Right cardiac atrium (tissue), 5 donors: ENCODE data around the gene ST6GALNAC5. TPM values are rescaled to one million over a fixed set of nuclear protein-coding genes. Genes with fewer than 3 reads are reported as not detected.
"Not testable (repeated sequence)": the region's sequence is repeated elsewhere in the genome, so short reads cannot be mapped to it uniquely, and the experiment has no call there.

Experiments
- ATAC-seq, 2 donors: fragments of 200-7000 bp; cut with Tn5 transposase; one replicate each; pipeline versions ENCODE4 v1.8.0 to v1.9.1; 2020; ENCODE audit warnings: moderate library complexity in 2 of 2, mild to moderate bottlenecking in 1 of 2
- DNase-seq, 3 donors: peaks; one replicate each; pipeline ENCODE4 v3.0.0-alpha.2; 2020
- H3K27ac ChIP-seq: one replicate; pipeline ENCODE4 v1.5.1; 2013; ENCODE audit warnings: mild to moderate bottlenecking, low read length, control low read depth, moderate library complexity
- H3K27me3 ChIP-seq: one replicate; pipeline ENCODE4 v1.6.1; 2013; ENCODE audit not compliant: control insufficient read depth, insufficient read depth
- H3K4me1 ChIP-seq: one replicate; pipeline ENCODE4 v1.6.1; 2013; ENCODE audit warnings: low read length; ENCODE audit not compliant: control insufficient read depth, insufficient read depth
- H3K4me3 ChIP-seq: one replicate; pipeline ENCODE4 v1.5.1; 2013; ENCODE audit warnings: low read length, control low read depth
- H3K9me3 ChIP-seq: one replicate; pipeline ENCODE4 v1.6.1; 2013; ENCODE audit warnings: low read length; ENCODE audit not compliant: control insufficient read depth
- WGBS: extraction: QIAGEN DNeasy Blood & Tissue Kit; methylation state at CpG from one replicate; pipeline ENCODE4 v1.1.7; 2013; 5-methylcytosine and 5-hydroxymethylcytosine counted together
- intact Hi-C, 4 donors: fragments of 100-400 bp; cut with DNase I; formaldehyde crosslinking; loops; one replicate each; pipeline versions ENCODE4 v1.11.0 to v1.14.0; 2022 to 2023
- long read RNA-seq, 4 donors: library from polyadenylated mRNA; unstranded; transcript quantifications; one replicate each; pipeline ENCODE4 v2.0.0, GENCODE V29; 2020 to 2021
- polyA plus RNA-seq: library from polyadenylated mRNA; stranded (reverse); fragments of 200-250 nt; gene quantifications from one replicate; pipeline ENCODE4 v1.2.3, GENCODE V29; 2013
- total RNA-seq, 4 donors: library from RNA; stranded (reverse); fragmentation: NEBNext Ultra II Directional; extraction: Animal tissue kit (Norgen Biotek cat#: 25700); gene quantifications; one replicate each; pipeline ENCODE4 v1.2.1, GENCODE V29; 2021
- donor health status: healthy with polysubstance abuse.
- donor health status: DM: no; HTN: yes; CAD: no.
- donor health status: DM: no; HTN: no; CAD: no.
- donor health status: DM: no; HTN: yes; CAD: no; lungs with severe emphysema.
- donor health status: DM: yes; HTN: yes; CAD: no.

The ST6GALNAC5 gene
- total RNA-seq (1 to 10 TPM in 3 of 4 donors, under 1 TPM in 1; 0.39 to 2.2 (median 1.5) TPM), polyA plus RNA-seq (1.5 TPM)
- long read RNA-seq, donor 1 = 0 reads
- long read RNA-seq, donor 2, partial matches to known transcripts = 0 of 1 reads
- long read RNA-seq, donor 2, other reads (novel, unspliced or antisense) = 1 of 1 reads
- long read RNA-seq, donor 3, partial matches to known transcripts = 0 of 1 reads
- long read RNA-seq, donor 3, other reads (novel, unspliced or antisense) = 1 of 1 reads
- long read RNA-seq, donor 4, partial matches to known transcripts = 1 of 2 reads
- long read RNA-seq, donor 4, other reads (novel, unspliced or antisense) = 1 of 2 reads

GRCh38 chr1:76867342-76868130 lies at the start of gene ST6GALNAC5:
Gene ST6GALNAC5 (plus strand): TSS chr1:76867480.
- Histone ChIP-seq H3K9me3 (no peaks in the 10 kb centered on the region), H3K27me3 (no peaks in the 10 kb centered on the region), H3K4me3 (peak within 1 kb of the TSS; percentile 63), H3K27ac (no peak within 1 kb of the TSS), H3K4me1 (peaks cover 4% of the 10 kb centered on the region)
- intact Hi-C loops = no loop called here
- DNase-seq (peak; percentile 12 to 56 (median 51)), ATAC-seq (peak; percentile 69 to 72)
- WGBS = 1% methylated on average over 50 of the region's 50 CpGs

- H3K4me1 ChIP-seq = no peaks in the 10 kb centered on the region
- H3K9me3 ChIP-seq = no peaks in the 10 kb centered on the region
- WGBS = 87% methylated on average over 2 of the region's 2 CpGs
- no peak overlapping the region for H3K27ac ChIP-seq
- no peak overlapping the region for H3K4me3 ChIP-seq
- intact Hi-C loops = no loop called here
- DNase-seq (no peak), ATAC-seq (no peak)
- H3K27me3 ChIP-seq = peaks cover 3% of the 10 kb centered on the region
These were observed 47.3 kb upstream of the ST6GALNAC5 start for GRCh38 chr1:76820028-76820427.

DNA sequence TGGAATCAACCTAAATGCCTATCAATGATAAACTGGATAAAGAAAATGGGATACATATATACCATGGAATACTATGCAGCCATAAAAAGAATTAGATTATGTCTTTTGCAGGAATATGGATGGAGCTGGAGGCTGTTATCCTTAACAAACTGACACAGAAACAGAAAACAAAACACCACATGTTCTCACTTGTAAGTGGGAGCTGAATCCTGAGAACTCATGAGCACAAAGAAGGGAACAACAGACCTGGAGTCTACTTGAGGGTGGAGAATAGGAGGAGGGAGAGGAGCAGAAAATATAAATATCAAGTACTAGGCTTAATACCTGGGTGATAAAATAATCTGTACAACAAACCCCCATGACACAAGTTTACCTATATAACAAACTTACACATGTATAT lies 44.3 kb upstream of the ST6GALNAC5 start:
- H3K4me1 ChIP-seq, H3K27me3 ChIP-seq, ATAC-seq, H3K27ac ChIP-seq, intact Hi-C loops, H3K9me3 ChIP-seq, H3K4me3 ChIP-seq, DNase-seq: not testable (repeated sequence)

GRCh38 chr1:76824106-76824505 lies 43.2 kb upstream of the ST6GALNAC5 start:
- no peaks in the 10 kb centered on the region for H3K27me3 ChIP-seq
- H3K4me1 ChIP-seq = no peaks in the 10 kb centered on the region
- intact Hi-C loops = no loop called here
- H3K27ac ChIP-seq = no peak overlapping the region
- DNase-seq = no peak
- H3K9me3 ChIP-seq = no peaks in the 10 kb centered on the region
- ATAC-seq = no peak
- H3K4me3 ChIP-seq = no peak overlapping the region

- Histone ChIP-seq H3K9me3 (no peaks in the 10 kb centered on the region), H3K27ac (no peak overlapping the region), H3K27me3 (no peaks in the 10 kb centered on the region), H3K4me3 (no peak overlapping the region), H3K4me1 (no peaks in the 10 kb centered on the region)
- WGBS = 62% methylated on average over 4 of the region's 4 CpGs
- intact Hi-C loops = no loop called here
- no peak for ATAC-seq
- no peak for DNase-seq
These were observed 41.0 kb upstream of the ST6GALNAC5 start for GRCh38 chr1:76826072-76826845.

DNA sequence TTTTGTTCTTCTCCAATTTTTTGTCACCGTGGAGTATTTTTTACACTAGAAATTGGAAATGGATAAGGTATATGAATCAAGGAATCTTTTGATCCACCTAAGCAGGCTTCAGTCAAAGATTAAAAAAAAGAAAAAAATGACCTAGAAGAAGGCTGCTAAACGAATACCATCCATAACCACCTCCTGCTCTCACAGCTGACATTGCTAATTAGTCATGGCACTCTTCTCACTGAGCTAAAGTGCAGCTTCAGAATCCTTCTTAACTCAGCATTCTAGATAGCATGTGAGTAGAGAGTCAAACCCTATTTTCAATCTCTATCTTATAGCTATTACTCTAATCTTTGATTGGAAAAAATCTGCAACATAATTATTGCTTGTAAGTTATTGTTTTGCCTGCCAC lies 40.2 kb upstream of the ST6GALNAC5 start:
- H3K27me3 ChIP-seq = no peaks in the 10 kb centered on the region
- intact Hi-C loops = no loop called here
- 67% methylated on average over 2 of the region's 2 CpGs for WGBS
- H3K4me1 ChIP-seq = no peaks in the 10 kb centered on the region
- H3K4me3 ChIP-seq = no peak overlapping the region
- no peak overlapping the region for H3K27ac ChIP-seq
- no peaks in the 10 kb centered on the region for H3K9me3 ChIP-seq
- DNase-seq (no peak), ATAC-seq (no peak)

DNA sequence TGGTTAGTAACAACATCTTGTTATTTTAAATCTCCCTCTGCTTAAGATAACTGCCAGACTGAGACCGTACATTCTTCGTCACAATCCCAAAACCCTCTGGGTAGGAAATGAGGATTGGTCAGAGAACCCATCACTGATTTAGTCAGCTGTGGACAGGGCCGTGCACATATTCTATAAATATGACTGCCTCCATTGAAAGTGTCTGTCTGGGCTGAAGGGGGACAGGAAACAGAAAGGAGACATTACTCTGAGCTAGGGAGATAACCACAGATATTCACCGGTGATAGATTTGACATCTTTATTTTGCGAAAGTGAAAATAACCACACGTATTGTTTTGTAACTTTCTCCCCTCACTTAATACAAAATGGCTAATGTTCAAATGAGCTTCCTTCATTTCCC lies 36.9 kb upstream of the ST6GALNAC5 start:
- 23% methylated on average over 6 of the region's 6 CpGs for WGBS
- Histone ChIP-seq H3K27me3 (no peaks in the 10 kb centered on the region), H3K9me3 (no peaks in the 10 kb centered on the region), H3K4me1 (no peaks in the 10 kb centered on the region), H3K4me3 (peak overlapping the region; percentile 26), H3K27ac (no peak overlapping the region)
- DNase-seq (no peak), ATAC-seq (no peak)
- intact Hi-C loops = loop anchor here in 1 of 4 donors (5.0 kb wide), 1 partner anchor 33 kb away; no protein-coding TSS in a partner anchor

DNA sequence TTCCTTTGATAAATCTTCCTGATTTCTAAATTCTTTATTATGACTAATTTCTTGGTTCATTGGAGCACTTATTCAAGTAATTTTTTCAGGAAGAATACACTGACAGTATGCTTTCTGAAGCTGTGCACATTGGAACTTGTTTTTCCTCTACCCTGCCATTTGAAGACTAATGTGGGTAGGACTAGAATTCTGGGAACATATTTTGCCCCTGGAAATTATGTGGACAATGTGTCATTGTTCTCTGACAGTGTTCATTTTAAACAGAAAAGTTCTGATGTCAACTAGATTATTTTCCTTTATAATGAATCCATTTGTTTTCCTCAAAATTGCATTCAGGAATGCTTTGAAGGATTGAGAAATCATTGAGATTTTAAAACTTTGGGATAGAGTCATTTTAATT lies 34.8 kb upstream of the ST6GALNAC5 start:
- Histone ChIP-seq H3K27me3 (no peaks in the 10 kb centered on the region), H3K9me3 (no peaks in the 10 kb centered on the region), H3K27ac (no peak overlapping the region), H3K4me1 (no peaks in the 10 kb centered on the region), H3K4me3 (no peak overlapping the region)
- ATAC-seq (no peak), DNase-seq (no peak)
- intact Hi-C loops = loop anchor here in 1 of 4 donors (5.0 kb wide), 1 partner anchor 35 kb away; no protein-coding TSS in a partner anchor

DNA sequence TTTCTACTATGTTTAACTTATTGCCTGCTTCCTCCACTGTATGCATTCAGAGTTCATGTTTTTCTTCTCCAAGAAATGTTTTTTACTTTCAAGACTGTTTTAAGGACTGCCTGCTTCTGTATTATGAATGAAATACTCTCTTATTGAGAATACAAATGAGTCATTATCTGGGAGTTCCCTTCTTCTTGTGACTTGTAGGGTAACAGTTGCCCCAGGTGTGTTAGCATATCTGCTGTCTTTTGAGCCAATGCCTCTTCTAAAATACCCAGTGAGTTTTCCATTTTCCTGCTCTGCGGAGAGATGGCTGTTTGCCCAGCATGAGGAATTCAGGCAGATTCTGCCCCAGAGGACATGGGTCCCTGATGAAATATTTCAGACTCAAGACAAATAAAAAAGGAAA lies 34.1 kb upstream of the ST6GALNAC5 start:
- Histone ChIP-seq H3K27ac (no peak overlapping the region), H3K4me3 (no peak overlapping the region), H3K9me3 (no peaks in the 10 kb centered on the region), H3K27me3 (no peaks in the 10 kb centered on the region), H3K4me1 (no peaks in the 10 kb centered on the region)
- no peak for DNase-seq
- no peak for ATAC-seq
- WGBS = 69% methylated on average over 1 of the region's 1 CpG
- intact Hi-C loops = loop anchor here in 1 of 4 donors (5.0 kb wide), 1 partner anchor 36 kb away; no protein-coding TSS in a partner anchor

DNA sequence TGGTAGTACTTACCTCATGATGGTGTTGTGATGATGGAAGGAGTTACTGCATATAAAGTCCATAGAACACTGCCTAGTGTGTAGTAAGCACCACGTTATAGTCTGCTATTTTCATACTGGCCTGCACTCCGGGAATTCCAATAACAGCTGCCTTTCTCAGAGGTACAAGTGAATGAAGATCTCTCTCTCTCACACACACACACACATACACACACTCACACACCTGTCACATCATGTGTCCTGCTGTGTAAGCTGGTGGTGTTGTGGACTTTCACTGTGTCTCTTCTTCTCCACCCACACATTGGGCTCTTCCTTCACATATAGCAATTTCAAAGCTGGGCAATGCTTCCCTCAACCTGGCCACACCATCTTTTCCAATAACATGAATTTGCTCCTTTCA lies 33.4 kb upstream of the ST6GALNAC5 start:
- intact Hi-C loops = loop anchor here in 1 of 4 donors (5.0 kb wide), 1 partner anchor 37 kb away; no protein-coding TSS in a partner anchor
- no peaks in the 10 kb centered on the region for H3K9me3 ChIP-seq
- no peaks in the 10 kb centered on the region for H3K27me3 ChIP-seq
- no peaks in the 10 kb centered on the region for H3K4me1 ChIP-seq
- 90% methylated on average over 2 of the region's 2 CpGs for WGBS
- no peak overlapping the region for H3K4me3 ChIP-seq
- ATAC-seq = no peak
- no peak for DNase-seq
- no peak overlapping the region for H3K27ac ChIP-seq

DNA sequence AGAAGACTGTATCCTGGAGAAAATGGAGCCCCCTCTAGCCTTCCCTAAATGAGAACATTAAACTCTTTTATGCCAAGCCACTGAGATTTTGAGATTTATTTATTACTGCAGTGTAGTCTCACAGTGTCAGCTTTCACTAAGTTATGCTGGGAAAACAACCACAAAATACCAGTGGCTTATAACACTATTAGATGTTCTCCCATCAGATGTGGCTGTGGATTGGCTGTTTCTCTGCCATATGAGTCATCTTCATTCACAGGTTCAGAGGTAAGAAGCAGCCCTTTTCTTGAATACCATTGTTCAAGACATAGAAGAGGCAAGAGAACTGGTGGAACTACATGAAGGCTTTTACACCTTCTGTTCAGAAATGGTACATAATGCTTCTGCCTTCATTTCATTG lies 32.1 kb upstream of the ST6GALNAC5 start:
- Histone ChIP-seq H3K4me3 (no peak overlapping the region), H3K27me3 (no peaks in the 10 kb centered on the region), H3K27ac (no peak overlapping the region), H3K4me1 (no peaks in the 10 kb centered on the region), H3K9me3 (no peaks in the 10 kb centered on the region)
- intact Hi-C loops = no loop called here
- no peak for DNase-seq
- no peak for ATAC-seq
